GM06990 (cell line): ENCODE data around the gene CAMK2B.

Experiments used
- DNase-seq: peaks from one replicate; pipeline ENCODE4 v3.0.0-alpha.2; 2011; ENCODE audit not compliant: insufficient read length; ENCODE audit errors: extremely low read depth
- H3K27me3 ChIP-seq: replicated peaks from 2 replicates; pipeline ENCODE4 v1.6.0; 2011; ENCODE audit warnings: low read length; ENCODE audit not compliant: control insufficient read depth, insufficient read depth
- H3K36me3 ChIP-seq: 2 replicates; pipeline ENCODE4 v1.5.1; 2011; ENCODE audit warnings: low read length; ENCODE audit not compliant: control insufficient read depth, insufficient read depth
- H3K4me3 ChIP-seq: replicated peaks from 2 replicates; pipeline ENCODE4 v1.5.1; 2011; ENCODE audit warnings: low read depth, mild to moderate bottlenecking, control low read depth, low read length
- TF ChIP-seq, protein P1 (sequence below): IDR thresholded peaks from 2 replicates; pipeline ENCODE4 v1.5.1; 2011; ENCODE audit warnings: low read length, control low read depth, mild to moderate bottlenecking, inconsistent platforms; ENCODE audit not compliant: insufficient read depth, poor library complexity, severe bottlenecking

Gene CAMK2B

DNA sequence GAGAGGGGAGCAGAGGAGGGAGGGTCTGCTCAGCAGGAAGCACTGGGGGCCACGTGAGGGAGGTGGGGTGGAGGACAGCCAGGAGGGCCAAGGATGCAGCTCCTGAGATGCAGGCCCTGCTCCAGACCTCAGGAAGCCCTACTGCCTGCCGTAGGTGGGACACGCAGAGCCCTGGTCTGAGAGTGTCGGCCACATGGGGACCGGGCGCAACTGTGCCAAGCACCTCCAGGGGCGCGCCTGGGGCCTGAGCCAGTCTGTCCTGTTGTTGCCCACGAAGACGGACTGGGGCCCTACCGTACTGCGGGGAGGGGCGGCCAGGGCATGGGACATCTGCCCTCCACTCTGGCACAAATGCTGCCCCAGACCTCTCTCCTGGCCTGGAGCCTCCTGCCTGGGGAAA, 93.0 kb downstream of the CAMK2B start:
- Histone ChIP-seq H3K4me3 (no peak overlapping the region), H3K36me3 (no peaks in the 10 kb centered on the region), H3K27me3 (no peaks in the 10 kb centered on the region; the same call in 1 of the 2 replicates)
- TF ChIP-seq, protein P1, sequence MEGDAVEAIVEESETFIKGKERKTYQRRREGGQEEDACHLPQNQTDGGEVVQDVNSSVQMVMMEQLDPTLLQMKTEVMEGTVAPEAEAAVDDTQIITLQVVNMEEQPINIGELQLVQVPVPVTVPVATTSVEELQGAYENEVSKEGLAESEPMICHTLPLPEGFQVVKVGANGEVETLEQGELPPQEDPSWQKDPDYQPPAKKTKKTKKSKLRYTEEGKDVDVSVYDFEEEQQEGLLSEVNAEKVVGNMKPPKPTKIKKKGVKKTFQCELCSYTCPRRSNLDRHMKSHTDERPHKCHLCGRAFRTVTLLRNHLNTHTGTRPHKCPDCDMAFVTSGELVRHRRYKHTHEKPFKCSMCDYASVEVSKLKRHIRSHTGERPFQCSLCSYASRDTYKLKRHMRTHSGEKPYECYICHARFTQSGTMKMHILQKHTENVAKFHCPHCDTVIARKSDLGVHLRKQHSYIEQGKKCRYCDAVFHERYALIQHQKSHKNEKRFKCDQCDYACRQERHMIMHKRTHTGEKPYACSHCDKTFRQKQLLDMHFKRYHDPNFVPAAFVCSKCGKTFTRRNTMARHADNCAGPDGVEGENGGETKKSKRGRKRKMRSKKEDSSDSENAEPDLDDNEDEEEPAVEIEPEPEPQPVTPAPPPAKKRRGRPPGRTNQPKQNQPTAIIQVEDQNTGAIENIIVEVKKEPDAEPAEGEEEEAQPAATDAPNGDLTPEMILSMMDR, result no peak
- DNase-seq, result no peak

GRCh38 chr7:44231088-44231487, 94.3 kb downstream of the CAMK2B start:
- H3K4me3 ChIP-seq, result no peak overlapping the region
- no peak for DNase-seq

GRCh38 chr7:44230286-44230685, 95.1 kb downstream of the CAMK2B start:
- no peaks in the 10 kb centered on the region; the same call in 1 of the 2 replicates for H3K27me3 ChIP-seq
- TF ChIP-seq, protein P1, result no peak
- H3K36me3 ChIP-seq, result no peaks in the 10 kb centered on the region
- H3K4me3 ChIP-seq, result no peak overlapping the region
- DNase-seq, result no peak

More at GRCh38 chr7:44231088-44231487, 94.3 kb downstream of the CAMK2B start:
- H3K27me3 ChIP-seq, result no peaks in the 10 kb centered on the region; the same call in 1 of the 2 replicates
- TF ChIP-seq, protein P1, result no peak
- H3K36me3 ChIP-seq, result no peaks in the 10 kb centered on the region

- Histone ChIP-seq H3K36me3 (no peaks in the 10 kb centered on the region), H3K27me3 (no peaks in the 10 kb centered on the region; the same call in 1 of the 2 replicates), H3K4me3 (no peak overlapping the region)
- no peak for DNase-seq
- TF ChIP-seq, protein P1, result no peak
Measured at GRCh38 chr7:44229546-44230105, 95.8 kb downstream of the CAMK2B start.

DNA sequence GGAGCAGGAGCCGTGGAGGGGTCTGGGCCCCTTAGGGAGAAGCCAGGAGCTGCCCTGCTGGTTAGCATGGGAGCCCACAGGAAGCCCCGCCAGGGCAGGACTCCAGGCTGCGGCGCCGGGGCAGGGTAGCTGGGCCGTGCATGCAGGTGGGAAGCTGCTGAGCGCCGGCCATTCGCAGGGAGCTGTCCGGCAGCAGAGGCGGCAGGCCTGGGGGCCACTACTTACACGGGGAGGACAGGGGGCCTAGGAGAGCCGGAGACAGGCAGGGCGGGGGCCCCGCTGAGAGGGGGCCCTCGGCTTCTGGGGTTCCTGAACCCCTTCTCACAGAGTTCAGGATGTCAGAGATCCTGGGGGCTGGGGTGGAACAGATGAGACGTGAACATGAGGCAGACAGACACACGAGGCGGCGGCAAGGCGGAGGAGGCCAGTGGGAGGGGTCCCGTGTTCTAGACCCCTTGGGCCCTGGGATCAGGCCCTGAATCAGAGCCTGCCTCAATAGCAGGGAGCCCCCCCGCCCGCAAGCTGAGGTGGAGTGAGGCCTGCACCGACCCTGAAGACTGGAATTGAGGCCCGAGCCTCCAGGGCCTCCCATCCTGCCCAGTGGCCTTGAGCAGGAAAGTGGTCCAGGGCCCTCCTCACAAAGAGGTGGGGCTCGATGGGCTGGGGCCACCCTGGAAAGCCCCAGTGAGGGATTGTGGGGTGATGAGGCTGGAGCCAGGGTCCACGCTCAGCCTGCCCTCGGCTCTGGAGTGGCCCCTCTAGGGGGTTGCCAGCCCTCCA, 96.6 kb downstream of the CAMK2B start:
- H3K36me3 ChIP-seq, result no peaks in the 10 kb centered on the region
- H3K4me3 ChIP-seq, result no peak overlapping the region
- DNase-seq, result no peak
- TF ChIP-seq, protein P1, result no peak
- H3K27me3 ChIP-seq, result no peaks in the 10 kb centered on the region; the same call in 1 of the 2 replicates
